Stimulated activated CD8-positive, alpha-beta memory T cell treated with anti-CD3 and anti-CD28 coated beads, Interleukin-4, amount 100 ng/mL, for 4 hours (primary cell): ENCODE data around the gene C1orf35.
A peak's percentile ranks its signal among the peaks of the same experiment; 100 is the strongest.
"Not testable (repeated sequence)": the region's sequence is repeated elsewhere in the genome, so short reads cannot be mapped to it uniquely, and the experiment has no call there.

Experiments used
- DNase-seq, 2 donors: peaks; one replicate each; pipeline ENCODE4 v3.0.0-alpha.2; 2020; ENCODE audit warnings: low read depth in 2 of 2, low spot score in 1 of 2

Gene C1orf35

DNA sequence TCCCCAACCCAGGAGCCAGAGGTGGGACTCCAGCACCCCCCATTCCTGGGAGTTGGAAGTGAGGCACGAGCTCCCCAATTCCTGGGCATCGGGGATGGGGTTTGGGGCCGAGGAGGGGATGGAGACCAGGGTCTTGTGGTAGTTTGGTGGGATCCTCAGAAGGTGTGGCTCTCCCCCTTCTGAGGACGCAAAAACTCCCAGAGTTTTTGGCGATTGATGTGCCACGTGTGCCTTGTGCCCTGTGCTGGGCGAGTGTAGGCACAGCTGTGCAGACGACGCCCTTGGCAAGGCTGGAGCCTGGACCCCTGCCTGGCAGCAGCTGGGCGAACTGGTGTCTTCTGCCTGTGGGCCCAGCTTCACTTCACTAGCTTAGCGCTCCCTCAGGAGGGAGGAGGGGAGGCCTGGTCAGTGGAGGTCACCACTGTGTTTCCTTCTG is 39.6 kb upstream of the C1orf35 start:
- DNase-seq: no peak

DNA sequence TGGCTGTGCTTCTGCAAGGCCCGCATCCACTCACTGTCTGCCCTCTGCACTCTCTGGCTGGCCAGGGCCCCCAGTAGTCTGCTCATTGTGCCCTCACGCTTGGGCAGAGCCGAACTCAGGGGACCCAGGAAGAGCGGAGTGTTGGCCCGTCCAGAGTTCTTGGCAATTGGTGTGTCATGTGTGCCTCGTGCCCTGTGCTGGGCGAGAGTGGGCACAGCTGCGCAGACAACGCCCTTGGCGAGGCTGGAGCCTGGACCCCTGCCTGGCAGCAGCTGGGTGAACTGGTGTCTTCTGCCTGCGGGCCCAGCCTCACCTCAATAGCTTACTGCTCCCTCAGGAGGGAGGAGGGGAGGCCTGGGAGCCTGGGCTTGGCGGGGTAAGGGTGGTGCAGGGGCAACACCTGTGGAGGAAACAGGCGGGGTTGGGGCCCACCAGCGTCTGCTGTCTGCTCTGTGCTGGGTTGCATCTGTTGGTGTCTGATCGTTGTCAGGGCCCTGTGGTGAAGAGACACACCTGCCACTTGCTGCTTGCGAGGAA is 39.1 kb upstream of the C1orf35 start:
- DNase-seq: no peak

- no peak for DNase-seq
Measured at GRCh38 chr1:228141226-228142044, 38.3 kb upstream of the C1orf35 start.

DNA sequence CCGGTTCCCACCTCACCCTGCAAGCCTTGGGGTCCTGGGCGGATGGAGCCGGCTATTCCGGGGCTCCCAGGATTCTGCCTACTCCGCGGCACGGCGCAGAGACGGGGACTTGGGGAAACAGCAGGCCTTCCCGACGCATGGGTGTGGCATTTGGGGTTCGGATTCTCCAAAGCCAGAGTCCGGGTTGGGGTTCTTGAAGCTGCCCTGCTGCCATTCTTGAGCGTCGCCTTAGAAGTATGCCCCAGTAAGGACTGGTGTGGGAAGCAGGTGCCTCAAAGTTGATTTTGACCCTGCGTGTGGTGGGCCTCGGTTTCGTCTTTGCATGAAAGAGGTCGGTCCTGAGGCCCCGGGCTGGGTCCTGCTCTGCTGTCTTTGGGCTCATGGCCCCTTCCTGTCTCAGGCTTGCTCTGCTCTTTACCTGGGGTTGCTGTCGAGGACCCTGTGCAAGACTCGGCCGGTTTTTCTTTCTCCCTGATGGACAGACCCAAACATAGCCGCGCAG is 37.6 kb upstream of the C1orf35 start:
- DNase-seq: no peak

DNA sequence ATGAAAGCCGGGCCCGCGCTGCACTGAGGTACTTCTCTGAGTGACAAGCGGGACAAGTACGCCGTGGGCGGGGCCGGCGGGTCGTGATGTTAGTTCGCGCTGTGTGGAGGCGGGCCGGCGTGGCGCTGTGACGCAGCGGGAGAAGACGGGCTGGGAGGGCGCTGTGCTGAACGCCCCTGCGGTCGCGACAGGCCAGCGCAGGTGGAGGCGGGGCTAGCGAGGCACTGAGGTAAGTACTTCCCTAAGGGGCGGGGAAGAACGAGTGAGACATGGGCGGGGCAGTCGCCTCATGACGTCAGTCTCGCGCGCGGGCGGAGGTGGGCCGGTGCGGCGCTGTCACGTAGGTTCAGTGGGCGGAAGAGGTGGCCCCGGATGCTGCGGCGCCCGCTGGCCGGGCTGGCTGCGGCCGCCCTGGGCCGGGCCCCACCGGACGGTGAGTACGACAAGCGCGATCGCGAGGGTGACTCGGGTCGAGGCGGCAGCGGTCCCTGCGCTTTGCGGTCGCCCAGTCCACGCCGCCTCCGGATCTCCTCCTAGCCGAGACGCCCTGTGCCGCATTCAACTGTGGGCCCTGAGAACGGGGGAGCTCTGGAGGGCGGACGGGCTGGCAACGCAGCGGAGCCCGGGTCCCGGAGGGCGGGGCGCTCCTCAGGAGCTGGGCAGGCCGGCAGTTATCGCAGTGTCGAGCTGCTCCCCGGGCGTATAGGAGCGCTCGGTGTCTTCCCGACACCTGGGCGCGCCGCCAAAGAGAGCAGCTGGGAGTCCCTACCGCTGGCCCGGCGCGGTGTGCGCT is 37.0 kb upstream of the C1orf35 start, which contains the start of gene GUK1:
GUK1 (plus strand) TSS at position 349 of the 793 bp plus-strand sequence; CDS start at position 373, 24 bp downstream.
- DNase-seq: peak; percentile 99 to 100

GRCh38 chr1:228139406-228139930 is 36.3 kb upstream of the C1orf35 start:
- no peak for DNase-seq

DNA sequence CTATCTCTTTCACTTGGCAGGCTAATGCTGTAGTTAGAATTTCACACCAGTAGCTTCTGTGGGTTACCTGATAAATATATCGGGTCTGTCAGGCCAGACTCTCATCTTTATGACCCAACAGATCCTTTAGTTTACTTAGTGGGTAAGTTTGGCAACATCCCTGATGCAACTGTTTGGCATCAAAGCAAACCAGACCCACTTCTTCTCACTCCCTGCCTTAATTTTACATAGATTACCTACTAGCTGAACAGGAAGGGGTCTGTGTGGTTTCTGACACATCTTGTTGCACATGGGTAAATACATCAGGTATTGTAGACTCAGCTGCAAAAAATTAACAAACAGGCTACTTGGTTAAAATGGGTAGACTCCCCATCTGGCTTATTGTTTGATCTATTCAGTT is 33.8 kb upstream of the C1orf35 start:
- DNase-seq: no peak

- no peak for DNase-seq
Measured at GRCh38 chr1:228134591-228134990, 31.5 kb upstream of the C1orf35 start.

DNA sequence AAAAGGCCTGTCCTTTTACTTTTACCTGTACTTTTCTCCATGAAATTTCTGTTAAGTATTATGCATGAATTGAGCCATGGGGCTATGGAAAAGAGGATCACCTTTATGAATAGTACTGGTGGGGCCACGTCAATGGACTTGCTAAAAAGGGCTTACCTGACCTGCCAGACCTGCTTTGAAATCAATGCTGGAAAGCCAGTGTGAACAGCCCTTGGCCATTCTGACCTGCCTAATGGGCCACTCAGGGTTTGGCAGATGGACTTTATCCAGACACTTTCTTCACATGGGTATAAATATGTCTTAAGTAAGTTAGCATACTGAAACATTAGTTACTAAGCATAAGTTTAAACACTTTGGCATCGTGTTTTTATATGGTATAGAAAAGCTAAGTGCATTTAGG is 28.6 kb upstream of the C1orf35 start:
- no peak for DNase-seq

GRCh38 chr1:228125185-228125584 is 22.1 kb upstream of the C1orf35 start:
- DNase-seq: no peak

DNA sequence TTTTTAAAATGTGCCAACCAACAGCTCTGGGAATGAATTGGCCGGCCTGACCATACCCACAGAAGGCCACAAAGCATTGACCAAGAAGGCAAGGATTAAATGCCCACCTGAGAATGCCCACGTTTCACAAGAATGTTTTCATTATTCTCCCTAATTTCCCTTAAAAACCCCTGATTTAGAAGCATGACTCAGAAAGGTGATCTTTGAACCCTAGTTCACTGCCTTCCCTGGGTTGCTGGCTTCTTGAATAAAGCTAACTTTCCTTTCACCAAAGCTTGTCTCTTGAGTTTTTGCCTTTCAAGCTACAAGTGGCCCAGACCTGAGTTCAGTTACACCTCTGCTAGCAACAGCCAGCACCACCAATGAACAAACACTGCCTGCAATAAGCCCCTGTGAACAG is 20.4 kb upstream of the C1orf35 start:
- no peak for DNase-seq

GRCh38 chr1:228122921-228123441 is 19.9 kb upstream of the C1orf35 start:
- no peak for DNase-seq

DNA sequence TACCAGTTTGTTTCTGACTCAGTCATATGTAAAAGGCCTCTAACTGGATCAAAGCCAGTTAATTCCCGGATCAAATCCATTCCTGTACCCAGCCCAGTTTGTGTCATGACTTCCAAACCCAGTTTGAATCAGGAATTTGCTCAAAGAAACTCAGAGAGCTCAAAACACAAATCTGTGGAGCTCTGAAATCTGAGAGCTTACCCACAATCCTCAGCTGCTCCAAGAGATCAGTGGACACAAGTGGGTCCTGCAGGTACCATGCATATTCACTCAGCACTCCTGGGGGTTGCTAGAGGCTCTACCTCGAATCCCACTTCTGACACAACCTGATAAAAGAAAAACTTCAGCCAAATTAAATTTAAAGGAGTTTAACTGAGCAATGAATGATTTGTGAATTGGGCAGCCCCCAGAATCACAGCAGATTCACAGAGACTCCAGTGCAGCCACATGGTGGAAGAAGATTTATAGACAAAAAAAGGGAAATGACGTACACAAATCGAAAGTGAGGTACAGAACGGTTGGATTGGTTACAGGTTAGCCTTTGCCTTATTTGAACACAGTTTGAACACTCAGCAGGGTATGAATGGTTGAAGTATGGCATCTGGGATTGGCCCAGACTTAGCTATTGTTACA is 17.8 kb upstream of the C1orf35 start:
- no peak for DNase-seq

- DNase-seq: no peak
Measured at GRCh38 chr1:228120351-228120750, 17.2 kb upstream of the C1orf35 start.

- no peak for DNase-seq
Measured at GRCh38 chr1:228118040-228118439, 14.9 kb upstream of the C1orf35 start.

DNA sequence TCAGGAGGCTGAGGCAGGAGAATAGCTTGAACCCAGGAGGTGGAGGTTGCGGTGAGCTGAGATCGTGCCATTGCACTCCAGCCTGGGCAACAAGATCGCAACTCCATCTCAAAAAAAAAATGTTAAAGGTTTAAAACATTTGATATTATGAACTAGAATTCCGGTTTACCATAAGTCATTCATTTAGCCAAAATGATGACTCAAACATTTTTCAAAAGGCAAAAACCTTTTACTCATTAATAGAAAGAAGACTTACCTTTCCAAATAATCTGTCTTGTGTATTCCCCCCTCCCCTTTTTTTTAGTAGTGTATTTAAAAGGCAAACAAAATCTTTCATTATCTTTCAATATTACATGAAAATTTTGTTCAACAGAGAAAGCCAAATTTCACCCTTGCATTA is 14.2 kb upstream of the C1orf35 start:
- no peak for DNase-seq

- no peak for DNase-seq
Measured at GRCh38 chr1:228114827-228115226, 11.7 kb upstream of the C1orf35 start.

DNA sequence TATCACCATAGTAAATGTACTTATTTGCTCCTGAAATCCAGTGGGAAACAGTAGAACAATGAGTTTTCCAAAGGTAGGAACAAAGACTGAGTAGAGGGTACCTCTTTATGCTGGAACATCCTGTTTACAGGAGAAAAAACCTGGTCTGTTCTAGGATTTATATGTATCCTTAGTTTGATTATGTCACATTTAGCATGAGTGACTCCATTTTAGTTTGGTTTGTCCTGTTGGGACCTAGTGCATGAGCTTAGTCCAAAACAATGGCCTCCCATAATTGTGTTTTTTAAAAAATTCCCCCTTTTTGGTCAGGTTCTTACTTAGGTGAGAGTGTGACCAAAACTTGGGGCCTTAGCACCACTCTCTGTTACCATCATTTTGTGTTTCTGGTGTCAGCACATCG is 9.5 kb upstream of the C1orf35 start:
- no peak for DNase-seq

DNA sequence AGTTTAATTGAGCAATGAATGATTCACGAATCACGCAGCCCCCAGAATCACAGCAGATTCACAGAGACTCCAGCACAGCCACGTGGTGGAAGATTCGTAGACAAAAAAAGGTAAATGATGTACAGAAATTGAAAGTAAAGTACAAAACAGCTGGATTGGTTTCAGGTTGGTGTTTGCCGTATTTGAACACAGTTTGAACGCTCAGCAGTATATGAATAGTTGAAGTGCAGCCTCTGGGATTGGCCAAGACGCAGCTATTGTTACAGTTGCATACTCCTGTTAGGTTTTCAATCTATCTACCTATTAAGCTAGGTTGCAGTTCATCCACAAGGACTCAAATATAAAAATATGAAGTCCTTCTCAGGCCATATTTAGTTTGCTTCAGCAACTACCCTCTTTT is 9.0 kb upstream of the C1orf35 start:
- no peak for DNase-seq

DNA sequence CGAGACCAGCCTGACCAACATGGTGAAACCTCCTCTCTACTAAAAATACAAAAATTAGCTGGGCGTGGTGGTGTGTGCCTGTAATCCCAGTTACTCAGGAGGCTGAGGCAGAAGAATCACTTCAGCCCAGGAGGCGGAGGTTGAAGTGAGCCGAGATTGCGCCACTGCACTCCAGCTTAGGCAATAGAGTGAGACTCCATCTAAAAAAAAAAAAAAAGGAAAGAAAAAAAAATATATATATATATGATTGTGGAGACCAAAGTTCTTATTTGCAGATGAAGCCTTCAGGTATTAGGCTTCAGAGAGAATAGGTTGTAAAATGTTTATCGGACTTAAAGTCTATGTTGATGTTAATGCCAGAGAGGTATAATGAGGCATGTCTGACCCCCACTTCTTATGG is 8.2 kb upstream of the C1orf35 start:
- not testable (repeated sequence) for DNase-seq

DNA sequence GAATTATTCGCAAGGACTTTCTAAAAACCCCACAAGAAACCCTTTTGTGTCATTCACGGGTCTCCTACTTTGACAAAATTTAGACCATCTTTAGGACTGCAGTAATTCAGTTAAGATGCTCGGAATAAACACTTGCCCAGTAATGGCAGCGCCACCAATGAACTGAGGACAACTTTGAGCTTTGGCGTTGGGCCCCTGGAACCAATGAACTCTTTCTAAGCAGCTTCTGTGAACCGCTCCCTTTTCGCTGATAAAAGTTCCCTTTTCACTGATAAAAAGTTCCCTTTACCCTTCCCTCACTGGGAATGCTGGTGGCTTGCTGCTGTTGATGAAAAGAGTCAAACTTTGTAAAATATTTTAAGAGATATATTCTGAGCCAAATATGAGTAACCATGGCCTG is 7.4 kb upstream of the C1orf35 start:
- DNase-seq: no peak
